ELR (cell line): ENCODE measurements around the gene TRAPPC1.

Experiments
- DNase-seq: peaks from one replicate; pipeline ENCODE4 v3.0.0-alpha.2; 2015; ENCODE audit warnings: low read depth

The TRAPPC1 gene

GRCh38 chr17:7940743-7941142 lies 9.0 kb upstream of the TRAPPC1 start:
- no peak for DNase-seq

GRCh38 chr17:7940034-7940433 lies 8.3 kb upstream of the TRAPPC1 start:
- DNase-seq, result no peak

GRCh38 chr17:7935859-7936258 lies 4.1 kb upstream of the TRAPPC1 start:
- DNase-seq, result no peak

GRCh38 chr17:7932949-7933348 lies 1.2 kb upstream of the TRAPPC1 start:
- peak; percentile 90 for DNase-seq

GRCh38 chr17:7932483-7932891 lies 741 bp upstream of the TRAPPC1 start:
- peak; percentile 57 for DNase-seq

GRCh38 chr17:7930841-7931631 lies 710 bp downstream of the TRAPPC1 start:
- no peak for DNase-seq

GRCh38 chr17:7929158-7930023 lies 2.4 kb downstream of the TRAPPC1 start, which contains the start of gene KCNAB3:
TSS of gene KCNAB3 (minus strand) at chr17:7929856. CDS start at chr17:7929435, 421 bp downstream.
- peak; percentile 79 for DNase-seq

GRCh38 chr17:7927596-7927995 lies 4.2 kb downstream of the TRAPPC1 start:
- peak; percentile 28 for DNase-seq

- DNase-seq, result peak; percentile 68
These were observed 8.7 kb downstream of the TRAPPC1 start for GRCh38 chr17:7922845-7923628.

GRCh38 chr17:7922269-7922844 lies 9.4 kb downstream of the TRAPPC1 start:
- DNase-seq, result no peak

- peak; percentile 74 for DNase-seq
These were observed 14.9 kb downstream of the TRAPPC1 start for GRCh38 chr17:7916808-7917207.

GRCh38 chr17:7916385-7916682 lies 15.4 kb downstream of the TRAPPC1 start:
- DNase-seq, result no peak

- DNase-seq, result peak; percentile 96
These were observed 15.9 kb downstream of the TRAPPC1 start, which contains the start of gene RNF227 for GRCh38 chr17:7915611-7916384. TSS of gene RNF227 (minus strand) at chr17:7916289. CDS start at chr17:7916195, 94 bp downstream.

GRCh38 chr17:7915179-7915610 lies 16.6 kb downstream of the TRAPPC1 start:
- DNase-seq, result no peak

GRCh38 chr17:7912927-7913524 lies 18.7 kb downstream of the TRAPPC1 start:
- peak; percentile 89 for DNase-seq

- no peak for DNase-seq
These were observed 20.6 kb downstream of the TRAPPC1 start for GRCh38 chr17:7911116-7911515.

GRCh38 chr17:7910711-7911110 lies 21.0 kb downstream of the TRAPPC1 start:
- DNase-seq, result no peak

- DNase-seq, result no peak
These were observed 21.5 kb downstream of the TRAPPC1 start for GRCh38 chr17:7910281-7910680.

GRCh38 chr17:7909089-7909488 lies 22.7 kb downstream of the TRAPPC1 start:
- no peak for DNase-seq
